Lower leg skin (tissue), 3 donors: ENCODE measurements around the gene TMEM164.

Experiments
- CTCF ChIP-seq, 3 donors: fragments of 450-650 bp; IDR thresholded peaks; one replicate each; pipeline ENCODE4 v1.5.1; 2016; ENCODE audit warnings: antibody characterized with exemption in 3 of 3, mild to moderate bottlenecking in 3 of 3, moderate library complexity in 2 of 3
- POLR2A ChIP-seq, 2 donors: fragments of 450-650 bp; IDR thresholded peaks; one replicate each; pipeline ENCODE4 v1.6.1; 2016 to 2017; ENCODE audit warnings: antibody characterized with exemption in 2 of 2, mild to moderate bottlenecking in 1 of 2, moderate library complexity in 1 of 2

- TF ChIP-seq CTCF (IDR thresholded peaks at IDR 0.05): no peak
- no peak for TF ChIP-seq POLR2A (IDR thresholded peaks at IDR 0.05)
Observed at GRCh38 chrX:110000000-110000399, 2.9 kb upstream of the TMEM164 start.
